HG03342 (cell line): ENCODE measurements around the gene TADA3.
A peak's percentile ranks its signal among the peaks of the same experiment; 100 is the strongest.
"Not testable (repeated sequence)": the region's sequence is repeated elsewhere in the genome, so short reads cannot be mapped to it uniquely, and the experiment has no call there.

ENCODE experiments used
- ATAC-seq: cut with Tn5 transposase; IDR thresholded peaks from one replicate; pipeline ENCODE4 v1.9.1; 2021; ENCODE audit warnings: mild to moderate bottlenecking, moderate library complexity; ENCODE audit not compliant: unreplicated experiment

Gene TADA3

GRCh38 chr3:9785602-9786001, 6.7 kb downstream of the TADA3 start:
- no peak for ATAC-seq

GRCh38 chr3:9784965-9785364, 7.3 kb downstream of the TADA3 start:
- no peak for ATAC-seq

GRCh38 chr3:9783954-9784353, 8.3 kb downstream of the TADA3 start:
- ATAC-seq: no peak

GRCh38 chr3:9782770-9783169, 9.5 kb downstream of the TADA3 start:
- no peak for ATAC-seq

- no peak for ATAC-seq
Measured at GRCh38 chr3:9781978-9782603, 10.2 kb downstream of the TADA3 start.

GRCh38 chr3:9781551-9781950, 10.7 kb downstream of the TADA3 start:
- ATAC-seq: no peak

- ATAC-seq: no peak
Measured at GRCh38 chr3:9780910-9781309, 11.4 kb downstream of the TADA3 start.

GRCh38 chr3:9780458-9780812, 11.8 kb downstream of the TADA3 start:
- ATAC-seq: no peak

- peak; percentile 53 for ATAC-seq
Measured at GRCh38 chr3:9779721-9780457, 12.4 kb downstream of the TADA3 start.

- ATAC-seq: no peak
Measured at GRCh38 chr3:9779075-9779593, 13.1 kb downstream of the TADA3 start.

GRCh38 chr3:9778143-9779074, 13.9 kb downstream of the TADA3 start:
- ATAC-seq: no peak

GRCh38 chr3:9777694-9778021, 14.6 kb downstream of the TADA3 start:
- no peak for ATAC-seq

GRCh38 chr3:9776896-9777693, 15.2 kb downstream of the TADA3 start:
- no peak for ATAC-seq

- not testable (repeated sequence) for ATAC-seq
Measured at GRCh38 chr3:9771007-9771406, 21.3 kb downstream of the TADA3 start.

- ATAC-seq: no peak
Measured at GRCh38 chr3:9770276-9770812, 21.9 kb downstream of the TADA3 start.

- peak; percentile 51 for ATAC-seq
Measured at GRCh38 chr3:9769426-9770275, 22.6 kb downstream of the TADA3 start, which contains the start of gene CAMK1. CAMK1 (minus strand) TSS chr3:9769947; CDS start chr3:9767749, 2,198 bp downstream.

- ATAC-seq: no peak
Measured at GRCh38 chr3:9769012-9769411, 23.3 kb downstream of the TADA3 start.

- ATAC-seq: no peak
Measured at GRCh38 chr3:9768141-9768775, 24.0 kb downstream of the TADA3 start.

- ATAC-seq: no peak
Measured at GRCh38 chr3:9767418-9767817, 24.9 kb downstream of the TADA3 start.
